Suppressor macrophage (primary cell): ENCODE results near the gene AP3D1.

Source experiments
- DNase-seq, 4 experiments: peaks; one replicate each; pipeline ENCODE4 v3.0.0-alpha.2; 2020 to 2022

The AP3D1 gene

DNA sequence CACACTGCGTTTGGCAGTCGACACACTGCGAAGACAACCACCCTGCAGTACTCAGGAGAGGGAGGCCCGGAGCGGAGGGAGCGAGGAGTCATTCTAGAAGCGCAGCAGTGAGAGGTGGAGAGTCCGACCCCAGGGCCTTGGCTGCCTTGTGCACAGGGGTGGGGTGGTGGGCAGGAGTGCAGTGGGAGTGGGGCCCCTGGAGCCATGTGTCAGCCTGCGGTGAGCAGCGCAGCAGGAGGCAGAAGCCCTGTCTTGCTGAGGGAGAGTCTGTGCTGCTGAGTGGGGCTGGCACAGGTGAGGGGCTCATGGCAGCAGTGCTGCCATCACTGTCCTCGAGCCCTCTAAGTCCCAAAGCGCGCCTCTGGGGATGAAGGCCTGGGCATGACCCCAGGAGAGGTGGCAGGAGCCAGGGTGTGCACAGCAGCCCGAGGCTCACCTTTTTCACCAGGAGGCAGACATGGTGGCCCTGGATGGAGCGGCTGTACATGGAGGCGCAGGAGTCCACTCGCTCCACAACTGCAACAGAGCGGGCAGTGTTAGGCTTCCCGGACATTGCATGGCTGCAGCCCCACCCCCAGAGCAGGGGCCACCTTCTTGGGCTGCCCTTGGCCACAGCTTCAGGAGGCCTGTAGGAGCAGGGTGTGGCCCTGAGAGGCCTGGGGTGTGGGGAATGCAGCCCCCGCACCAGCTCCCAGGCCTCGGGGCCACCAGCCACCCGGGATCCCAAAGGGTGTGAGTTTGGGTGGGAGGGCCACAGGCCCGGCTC, 42.9 kb downstream of the AP3D1 start:
- no peak for DNase-seq

- DNase-seq: no peak
Measured at GRCh38 chr19:2103045-2103707, 48.2 kb downstream of the AP3D1 start.

GRCh38 chr19:2101417-2102335, 49.7 kb downstream of the AP3D1 start:
- DNase-seq: no peak

DNA sequence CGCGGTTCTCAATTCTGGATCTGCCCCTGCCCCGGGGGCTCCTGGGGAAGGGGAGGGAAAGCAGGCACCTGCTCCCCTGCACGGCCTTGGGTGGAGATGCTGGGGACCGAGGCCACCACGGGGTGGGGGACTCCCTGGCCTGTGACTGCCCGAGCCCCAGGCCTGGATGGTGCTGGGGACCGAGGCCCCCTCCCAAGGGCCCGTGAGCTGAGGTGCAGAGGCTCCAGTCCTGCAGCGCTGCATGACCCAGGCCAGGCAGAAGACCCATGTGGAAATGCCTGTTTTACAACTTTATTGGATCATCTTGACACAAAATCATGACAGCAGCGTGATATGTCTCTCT, 50.7 kb downstream of the AP3D1 start:
- no peak for DNase-seq

- DNase-seq: no peak
Measured at GRCh38 chr19:2099937-2100718, 51.2 kb downstream of the AP3D1 start.

GRCh38 chr19:2099054-2099501, 52.3 kb downstream of the AP3D1 start:
- DNase-seq: no peak

DNA sequence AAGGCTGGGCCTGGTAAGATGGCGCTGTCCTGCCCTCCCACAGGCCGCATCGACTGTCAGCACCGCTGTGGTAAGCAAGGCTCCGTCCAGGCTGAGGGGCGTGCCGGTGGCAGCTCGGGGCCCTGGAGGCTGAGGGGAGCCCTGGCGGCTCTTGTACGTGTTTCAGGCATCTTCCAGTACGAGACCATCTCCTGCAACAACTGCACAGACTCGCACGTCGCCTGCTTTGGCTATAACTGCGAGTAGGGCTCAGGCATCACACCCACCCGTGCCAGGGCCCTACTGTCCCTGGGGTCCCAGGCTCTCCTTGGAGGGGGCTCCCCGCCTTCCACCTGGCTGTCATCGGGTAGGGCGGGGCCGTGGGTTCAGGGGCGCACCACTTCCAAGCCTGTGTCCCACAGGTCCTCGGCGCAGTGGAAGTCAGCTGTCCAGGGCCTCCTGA, 53.5 kb downstream of the AP3D1 start:
- no peak for DNase-seq

DNA sequence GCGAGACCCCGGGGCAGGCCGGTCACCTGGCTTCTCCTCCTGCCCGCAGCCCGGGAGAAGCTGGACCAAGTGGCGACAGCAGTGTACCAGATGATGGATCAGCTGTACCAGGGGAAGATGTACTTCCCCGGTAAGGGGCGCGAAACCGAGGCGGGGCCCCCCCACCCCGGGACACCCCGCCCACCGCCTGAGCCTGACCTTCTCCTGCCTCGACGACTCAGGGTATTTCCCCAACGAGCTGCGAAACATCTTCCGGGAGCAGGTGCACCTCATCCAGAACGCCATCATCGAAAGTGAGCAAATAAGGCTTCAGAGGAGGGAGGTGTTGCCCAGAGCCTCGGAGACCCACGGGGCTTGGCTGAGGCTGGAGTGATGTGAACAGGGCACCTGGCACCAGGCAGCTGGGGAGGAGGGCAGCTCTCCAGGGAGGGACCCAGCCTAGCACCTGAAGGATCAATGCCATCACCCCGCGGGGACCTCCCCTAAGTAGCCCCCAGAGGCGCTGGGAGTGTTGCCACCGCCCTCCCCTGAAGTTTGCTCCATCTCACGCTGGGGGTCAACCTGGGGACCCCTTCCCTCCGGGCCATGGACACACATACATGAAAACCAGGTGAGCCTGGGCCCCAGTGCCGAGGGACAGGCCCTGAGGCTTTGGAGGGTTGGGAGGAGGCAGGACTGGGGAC, 54.0 kb downstream of the AP3D1 start:
- peak in 1 of 4 experiments; percentile 19 for DNase-seq

GRCh38 chr19:2096480-2097202, 54.7 kb downstream of the AP3D1 start, which contains the start of gene IZUMO4:
TSS of gene IZUMO4 (plus strand) at chr19:2096915. CDS start at chr19:2096946, 31 bp downstream.
- peak; percentile 99 to 100 (median 100) for DNase-seq

GRCh38 chr19:2096034-2096479, 55.3 kb downstream of the AP3D1 start, which contains the start of gene MOB3A:
TSS of gene MOB3A (minus strand) at chr19:2096326. CDS start at chr19:2078560, 17,766 bp downstream.
- peak; percentile 93 to 97 (median 96) for DNase-seq

- peak; percentile 24 to 70 (median 66) for DNase-seq
Measured at GRCh38 chr19:2091926-2092525, 59.3 kb downstream of the AP3D1 start.

DNA sequence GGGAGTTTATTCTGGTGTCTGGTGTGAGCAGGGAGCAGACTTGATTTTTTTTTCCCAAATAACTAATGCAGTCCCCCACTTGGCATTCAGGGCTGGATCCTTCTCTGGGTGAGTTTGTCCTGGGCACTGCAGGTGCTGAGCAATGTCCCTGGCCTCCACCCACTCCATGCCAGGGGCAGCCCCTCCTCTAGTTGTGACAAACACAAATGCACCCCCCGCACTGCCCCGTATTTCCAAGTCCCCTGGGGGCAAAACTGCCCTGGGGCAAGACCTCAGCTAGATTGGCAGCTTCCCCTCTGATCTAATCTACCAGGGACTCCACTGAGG, 61.7 kb downstream of the AP3D1 start:
- no peak for DNase-seq

DNA sequence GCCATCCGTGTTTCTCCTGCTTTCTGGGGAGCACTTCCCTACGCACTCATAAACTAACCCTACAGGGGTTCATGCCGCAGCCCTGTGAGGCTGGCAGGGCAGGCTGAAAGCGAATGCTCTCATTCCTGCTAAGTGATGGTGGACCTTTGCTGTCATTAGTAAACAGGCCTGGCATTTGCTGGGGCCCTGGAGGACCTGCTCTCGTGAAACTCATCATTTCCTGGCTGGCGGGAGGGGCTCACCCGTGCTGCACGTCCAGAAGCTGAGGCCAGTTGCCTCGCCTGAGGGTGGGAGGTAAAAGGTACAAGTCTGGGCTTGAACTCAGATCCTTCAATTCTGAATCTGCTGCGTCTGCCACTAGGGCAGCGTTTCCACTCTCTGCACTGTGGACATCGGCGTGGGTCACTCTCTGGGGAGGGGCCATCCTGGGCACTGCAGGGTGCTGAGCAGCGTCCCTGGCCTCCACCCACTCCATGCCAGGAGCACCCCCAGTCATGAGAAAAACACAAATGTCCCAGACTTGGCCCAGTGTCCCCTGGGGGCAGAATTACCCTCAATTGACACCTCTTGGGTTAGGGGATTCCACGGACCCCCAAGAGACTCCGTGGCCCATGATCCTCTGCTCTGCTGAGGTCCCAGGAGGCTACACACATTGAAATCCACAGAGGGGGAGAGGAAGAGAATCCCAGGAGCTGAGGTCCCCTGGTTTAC, 62.2 kb downstream of the AP3D1 start:
- DNase-seq: peak in 3 of 4 experiments; percentile 16 to 34 (median 29)

DNA sequence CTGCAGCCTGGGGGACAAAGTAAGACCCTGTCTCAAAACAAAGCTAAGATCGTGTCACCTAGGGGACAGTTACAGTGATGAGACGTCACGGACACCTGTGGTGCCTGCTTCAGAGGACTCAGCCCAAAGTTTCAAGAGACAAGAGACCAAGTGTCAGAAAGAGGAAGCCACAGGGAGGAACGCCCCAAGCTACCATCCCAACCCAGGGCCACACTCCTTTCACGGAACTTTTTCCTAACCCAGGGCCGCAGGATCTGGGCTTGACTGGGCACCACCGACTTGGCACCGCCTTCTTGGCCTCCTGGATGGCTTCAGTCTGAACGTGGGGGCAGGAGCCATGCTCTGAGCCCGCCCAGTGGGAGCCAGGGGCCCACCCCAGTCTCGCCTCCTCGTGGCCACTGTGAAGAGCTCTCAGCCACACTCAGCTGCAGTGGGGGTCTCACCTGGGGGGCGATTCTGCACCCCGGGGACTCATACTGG, 63.7 kb downstream of the AP3D1 start:
- peak; percentile 76 to 82 (median 80) for DNase-seq

DNA sequence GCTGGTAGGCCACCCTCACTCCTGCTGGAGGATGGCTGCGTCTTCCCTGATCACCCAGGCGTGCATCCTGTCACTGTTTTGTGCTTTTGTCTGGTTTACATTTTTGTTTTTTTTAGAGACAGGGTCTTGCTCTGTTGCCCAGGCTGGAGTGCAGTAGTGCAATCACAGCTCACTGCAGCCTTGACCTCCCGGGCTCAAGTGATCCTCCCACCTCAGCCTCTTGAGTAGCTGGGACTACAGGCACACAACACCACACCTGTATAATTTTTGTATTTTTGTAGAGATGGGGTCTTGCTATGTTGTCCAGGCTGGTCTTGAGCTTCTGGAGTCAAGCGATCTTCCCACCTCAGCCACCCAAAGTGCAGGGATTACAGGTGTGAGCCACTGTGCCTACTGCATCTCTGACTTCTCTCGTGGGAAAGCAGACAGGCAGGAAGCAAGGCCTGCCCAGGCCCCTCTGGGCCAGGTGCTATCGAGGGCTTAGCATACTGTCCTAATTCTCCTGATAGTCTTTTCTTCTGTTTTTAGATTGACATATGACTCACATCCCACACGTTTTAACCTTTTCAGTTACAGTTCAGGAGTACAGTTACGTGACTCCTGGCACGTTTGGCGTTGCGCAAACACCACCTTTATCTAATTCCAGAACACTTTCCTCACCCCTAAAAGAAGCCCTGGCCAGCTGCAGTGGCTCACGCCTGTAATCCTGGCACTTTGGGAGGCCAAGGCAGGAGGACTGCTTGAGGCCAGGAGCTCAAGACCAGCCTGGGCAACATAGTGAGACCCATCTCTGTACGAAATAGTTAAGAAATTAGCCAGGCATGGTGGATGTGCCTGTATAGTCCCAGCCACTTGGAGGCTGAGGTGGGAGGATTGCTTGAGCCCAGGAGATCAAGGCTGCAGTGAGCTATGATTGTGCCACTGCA, 64.4 kb downstream of the AP3D1 start:
- DNase-seq: peak in 1 of 4 experiments; percentile 22

GRCh38 chr19:2084993-2085720, 66.2 kb downstream of the AP3D1 start:
- DNase-seq: peak; percentile 94 to 97 (median 96)

DNA sequence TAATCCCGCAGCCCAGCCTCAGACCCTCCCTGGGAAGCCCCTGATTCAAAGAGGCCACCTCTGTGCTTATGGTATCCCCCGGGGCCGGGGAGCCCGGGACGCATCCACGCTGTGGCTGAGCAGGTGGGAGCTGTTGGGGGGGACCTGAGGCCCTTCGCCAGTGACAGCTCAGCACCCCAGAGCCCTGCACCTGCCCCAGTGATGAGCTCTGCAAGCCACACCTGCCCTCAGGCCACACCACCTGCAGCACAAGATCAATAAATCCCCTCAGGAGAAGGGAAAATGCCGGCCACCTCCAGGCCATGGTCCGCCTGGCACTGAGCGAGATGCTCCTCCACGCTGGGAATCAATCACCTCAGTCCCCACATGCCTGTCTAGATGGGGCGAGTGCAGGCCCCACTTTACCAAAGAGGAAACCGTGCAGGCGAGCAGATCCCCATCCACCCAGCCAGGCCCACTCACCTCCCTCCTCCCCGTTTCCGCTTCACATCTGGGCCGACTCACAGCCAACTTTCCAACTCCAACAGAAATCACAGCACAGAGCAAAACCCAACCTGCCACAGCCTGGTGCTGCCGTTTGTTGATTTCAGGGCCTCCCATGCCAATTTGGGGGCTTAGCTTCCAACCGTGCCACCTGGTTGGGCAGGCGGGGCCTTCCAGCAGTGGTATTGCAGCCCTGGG, 68.1 kb downstream of the AP3D1 start:
- peak; percentile 49 to 71 (median 62) for DNase-seq
